K562 treated with DMSO at 1 percent for 12 hours (cell line): ENCODE measurements around the gene C18orf63. TPM values are rescaled to one million over a fixed set of nuclear protein-coding genes. Genes with fewer than 3 reads are reported as not detected.

Source experiments
- total RNA-seq: library from RNA; unstranded; fragments of 300-600 nt; gene quantifications from 2 replicates; pipeline ENCODE4 v1.2.3, GENCODE V29; 2022; ENCODE audit not compliant: insufficient read depth

The C18orf63 gene
- total RNA-seq: not detected in 2 replicates

GRCh38 chr18:74315464-74316256 lies at the start of gene C18orf63:
Gene C18orf63 (plus strand): TSS chr18:74315839. CDS start chr18:74317866, 2,027 bp downstream.

DNA sequence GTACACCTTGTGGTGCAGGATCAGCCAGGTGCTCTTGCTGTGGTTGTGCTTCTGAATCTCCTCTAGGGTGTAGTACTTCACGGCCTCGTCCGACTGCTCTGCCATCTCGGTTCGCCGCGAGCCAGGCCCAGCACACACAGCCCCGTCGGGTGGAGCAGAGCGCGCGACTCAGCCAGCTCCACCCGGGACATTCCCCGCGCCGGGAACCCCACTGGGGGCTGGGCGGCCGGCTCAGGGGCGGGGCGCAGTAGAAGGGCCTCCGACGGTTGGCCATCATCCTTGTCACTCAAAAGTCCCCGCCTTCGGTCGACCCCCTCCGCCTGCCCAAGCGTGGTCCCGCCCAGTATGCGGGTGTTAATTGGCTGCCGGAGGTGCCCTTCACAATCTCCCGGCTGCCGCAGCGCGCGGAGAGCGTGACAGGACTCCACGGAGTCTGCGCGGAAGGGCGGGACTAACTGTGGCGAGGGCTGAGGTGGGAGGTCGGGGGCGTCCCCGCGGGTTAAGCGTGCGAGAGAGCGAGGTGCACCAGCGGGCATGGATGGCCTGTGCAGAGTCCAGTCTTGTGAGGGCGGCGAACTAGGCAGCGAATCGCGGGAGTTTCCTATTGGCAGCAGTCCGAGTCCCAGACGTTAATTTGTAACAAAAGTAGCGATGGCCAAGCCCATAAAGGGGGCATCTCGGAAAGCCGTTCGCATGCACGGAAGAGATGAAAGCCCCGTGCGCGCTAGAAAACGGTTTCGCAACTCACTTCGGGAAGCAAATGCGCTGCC lies 23.7 kb upstream of the C18orf63 start, which contains the start of gene CYB5A:
CYB5A (minus strand) TSS at position 193 of the 770 bp plus-strand sequence; CDS start at position 105, 88 bp downstream.

Other genes starting within 250 kb of the C18orf63 start
- not detected in 2 replicates for gene FBXO15, start 168.0 kb upstream of the C18orf63 start, total RNA-seq
- gene TIMM21, start 167.3 kb upstream of the C18orf63 start, total RNA-seq: 12.2 and 19.7 TPM in 2 replicates
- 15.6 and 18.6 TPM in 2 replicates for gene CYB5A, start 23.9 kb upstream of the C18orf63 start, total RNA-seq
- gene DIPK1C, start 141.5 kb downstream of the C18orf63 start, total RNA-seq: 0.89 and 1.4 TPM in 2 replicates
- gene CNDP2, start 180.5 kb downstream of the C18orf63 start, total RNA-seq: 48.5 and 63.0 TPM in 2 replicates
- not detected in 2 replicates for gene CNDP1, start 218.7 kb downstream of the C18orf63 start, total RNA-seq